GM23338 (cell line): ENCODE data around the gene GLT6D1. TPM values are rescaled to one million over a fixed set of nuclear protein-coding genes. Genes with fewer than 3 reads are reported as not detected.

Experiments
- ATAC-seq: fragments of 200-7000 bp; cut with Tn5 transposase; 3 replicates; pipeline ENCODE4 v1.9.1; 2020
- DNase-seq: peaks from one replicate; pipeline ENCODE4 v3.0.0-alpha.2; 2015; ENCODE audit warnings: low spot score
- H2AFZ ChIP-seq: fragments of 200-600 bp; sonication (generic); 2 replicates; pipeline ENCODE4 v1.8.0; 2016; ENCODE audit warnings: antibody characterized with exemption, mild to moderate bottlenecking, moderate library complexity
- H3F3A ChIP-seq: fragments of 200-600 bp; sonication (generic); replicated peaks from 2 replicates; pipeline ENCODE4 v1.8.0; 2017; ENCODE audit warnings: antibody characterized with exemption, mixed run types, low read depth
- H3K27ac ChIP-seq: fragments of 200-600 bp; sonication (generic); 2 replicates; pipeline ENCODE4 v1.6.1; 2016; ENCODE audit warnings: low read depth
- H3K27me3 ChIP-seq: fragments of 200-600 bp; sonication (generic); 2 replicates; pipeline ENCODE4 v1.8.0; 2016; ENCODE audit warnings: mild to moderate bottlenecking, mixed run types, moderate library complexity; ENCODE audit not compliant: insufficient read depth
- H3K36me3 ChIP-seq: fragments of 200-600 bp; sonication (generic); 2 replicates; pipeline ENCODE4 v1.8.0; 2016; ENCODE audit warnings: mild to moderate bottlenecking; ENCODE audit not compliant: insufficient read depth
- H3K4me1 ChIP-seq: fragments of 200-600 bp; sonication (generic); 2 replicates; pipeline ENCODE4 v1.8.0; 2016; ENCODE audit warnings: mild to moderate bottlenecking, moderate library complexity; ENCODE audit not compliant: insufficient read depth
- H3K4me2 ChIP-seq: fragments of 200-600 bp; sonication (generic); 2 replicates; pipeline ENCODE4 v1.7.1; 2017; ENCODE audit warnings: mixed run types
- H3K4me3 ChIP-seq: fragments of 200-600 bp; sonication (generic); 2 replicates; pipeline ENCODE4 v1.6.1; 2016; ENCODE audit warnings: mixed run types
- H3K79me2 ChIP-seq: fragments of 200-600 bp; sonication (generic); replicated peaks from 2 replicates; pipeline ENCODE4 v1.8.0; 2017; ENCODE audit warnings: mild to moderate bottlenecking; ENCODE audit not compliant: insufficient read depth
- H3K9me2 ChIP-seq: fragments of 200-600 bp; sonication (generic); 2 replicates; pipeline ENCODE4 v1.8.0; 2017; ENCODE audit not compliant: insufficient read depth
- H4K20me1 ChIP-seq: fragments of 200-600 bp; sonication (generic); replicated peaks from 2 replicates; pipeline ENCODE4 v1.8.0; 2017; ENCODE audit warnings: mild to moderate bottlenecking; ENCODE audit not compliant: insufficient read depth
- H3K27ac Mint-ChIP-seq: 2 replicates; pipeline ENCODE4 v1.8.0; 2020; ENCODE audit warnings: inconsistent platforms, mild to moderate bottlenecking, moderate library complexity, mixed read lengths
- H3K27me3 Mint-ChIP-seq: 3 replicates; pipeline ENCODE4 v1.8.0; 2022; ENCODE audit warnings: low read depth, mild to moderate bottlenecking, moderate library complexity, mixed read lengths, inconsistent platforms; ENCODE audit not compliant: insufficient read depth, poor library complexity
- H3K36me3 Mint-ChIP-seq: 3 replicates; pipeline ENCODE4 v1.8.0; 2021; ENCODE audit warnings: low read depth, mild to moderate bottlenecking, inconsistent platforms, moderate library complexity, mixed read lengths
- H3K4me1 Mint-ChIP-seq: 3 replicates; pipeline ENCODE4 v1.8.0; 2020; ENCODE audit warnings: mild to moderate bottlenecking, inconsistent platforms, mixed read lengths
- H3K4me3 Mint-ChIP-seq: 3 replicates; pipeline ENCODE4 v1.8.0; 2021; ENCODE audit warnings: moderate library complexity, mild to moderate bottlenecking, inconsistent platforms, mixed read lengths
- H3K9me3 Mint-ChIP-seq: 3 replicates; pipeline ENCODE4 v1.8.0; 2020; ENCODE audit warnings: moderate library complexity, mild to moderate bottlenecking, inconsistent platforms, mixed read lengths
- CTCF ChIP-seq, 2 experiments: fragments of 200-600 bp in 1 of 2; sonication (generic) in 1 of 2; conservative IDR thresholded peaks; 2 replicates each; pipeline versions ENCODE4 v1.5.1 to v1.6.1; 2016 to 2017; ENCODE audit warnings: antibody characterized with exemption in 2 of 2, low read depth in 2 of 2, mild to moderate bottlenecking in 2 of 2, moderate library complexity in 1 of 2
- ETS1 ChIP-seq: IDR thresholded peaks from 2 replicates; pipeline ENCODE4 v1.6.1; 2016; ENCODE audit warnings: antibody characterized with exemption
- REST ChIP-seq: IDR thresholded peaks from one replicate; pipeline ENCODE4 v1.6.1; 2018; ENCODE audit warnings: antibody characterized with exemption; ENCODE audit not compliant: unreplicated experiment
- ZNF331 ChIP-seq: fragments of 250-450 bp; sonication (Bioruptor Pico); IDR thresholded peaks from 2 replicates; pipeline ENCODE4 v1.5.0; 2020; ENCODE audit warnings: low read depth, mild to moderate bottlenecking, moderate library complexity
- ZNF462 ChIP-seq: fragments of 250-450 bp; sonication (Bioruptor Pico); IDR thresholded peaks from 2 replicates; pipeline ENCODE4 v1.5.0; 2020; ENCODE audit warnings: mild to moderate bottlenecking, moderate library complexity
- polyA plus RNA-seq: library from polyadenylated mRNA; unstranded; fragments of >200 nt; fragmentation: Nextera tagmentation; extraction: Ambion mirVana; gene quantifications from 2 replicates; pipeline ENCODE4 v1.2.1, GENCODE V29; 2016
- total RNA-seq: library from RNA; depleted of rRNA; stranded (reverse); fragments of >200 nt; shearing (Covaris generic); gene quantifications from 2 replicates; pipeline ENCODE4 v1.2.3, GENCODE V29; 2014

Gene GLT6D1
- total and polyA plus RNA-seq, 2 experiments from 2014 or later, result not detected

DNA sequence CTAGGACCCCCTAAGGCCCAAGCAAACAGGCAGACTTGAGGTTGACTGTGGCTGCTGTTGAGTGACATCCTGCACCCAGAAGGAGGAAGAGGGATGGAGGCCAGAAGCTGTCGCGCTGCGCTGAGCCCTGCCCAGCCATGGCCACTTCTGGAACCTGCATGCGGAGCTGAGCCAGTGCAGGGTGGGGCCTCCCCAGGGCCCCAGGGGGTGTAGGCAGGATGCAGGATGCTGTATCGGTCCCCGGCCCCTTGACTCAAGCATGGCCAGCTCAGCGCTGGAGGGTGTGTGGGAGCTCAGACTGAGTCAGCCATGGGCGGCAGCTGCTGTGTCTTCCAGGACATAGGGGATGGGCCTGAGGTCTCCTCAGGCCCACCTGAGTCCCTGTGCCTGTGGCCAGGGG, 26.9 kb downstream of the GLT6D1 start:
- H3K27me3 Mint-ChIP-seq, result peaks cover 4% of the 10 kb centered on the region

More for the DNA sequence above, 26.9 kb downstream of the GLT6D1 start:
- TF ChIP-seq ETS1, result no peak
- TF ChIP-seq CTCF (conservative IDR thresholded peaks at IDR 0.05; ENCODE audit: low read depth in 2 of 2), result no peak
- no peak for TF ChIP-seq REST
- TF ChIP-seq ZNF462 (CRISPR knock-in tag), result no peak
- TF ChIP-seq ZNF331 (CRISPR knock-in tag), result no peak
- DNase-seq (no peak), ATAC-seq (no peak)
- Histone ChIP-seq H3K27me3 (no peaks in the 10 kb centered on the region), H3K36me3 (no peaks in the 10 kb centered on the region), H3K27ac (no peak overlapping the region), H3F3A (no peaks in the 10 kb centered on the region), H3K4me2 (no peak overlapping the region), H3K79me2 (no peaks in the 10 kb centered on the region), H2AFZ (no peak overlapping the region), H3K9me2 (no peaks in the 10 kb centered on the region), H3K4me1 (no peaks in the 10 kb centered on the region), H3K4me3 (no peak overlapping the region), H4K20me1 (no peaks in the 10 kb centered on the region)
- peaks cover 17% of the 10 kb centered on the region for H3K36me3 Mint-ChIP-seq
- H3K27ac Mint-ChIP-seq, result no peak overlapping the region
- peaks cover 27% of the 10 kb centered on the region for H3K9me3 Mint-ChIP-seq
- H3K4me3 Mint-ChIP-seq, result no peak overlapping the region
- no peaks in the 10 kb centered on the region for H3K4me1 Mint-ChIP-seq
